Ovary (tissue), 9 donors: ENCODE results near the gene CALHM1. TPM values are rescaled to one million over a fixed set of nuclear protein-coding genes. Genes with fewer than 3 reads are reported as not detected.

ENCODE experiments used
- DNase-seq, 5 donors: peaks; one replicate each; pipeline ENCODE4 v3.0.0-alpha.2; 2019 to 2020
- H3K27ac ChIP-seq, 2 donors: fragments of 200-600 bp; one replicate each; pipeline versions ENCODE4 v1.5.1 to v1.8.0; 2019 to 2022
- H3K27me3 ChIP-seq: fragments of 200-600 bp; one replicate; pipeline ENCODE4 v1.8.0; 2022
- H3K36me3 ChIP-seq: fragments of 200-600 bp; sonication (generic); one replicate; pipeline ENCODE4 v1.5.1; 2019
- H3K4me1 ChIP-seq: one replicate; pipeline ENCODE4 v1.8.1; 2013; ENCODE audit warnings: mild to moderate bottlenecking, moderate library complexity; ENCODE audit not compliant: insufficient read depth
- H3K4me3 ChIP-seq: fragments of 200-600 bp; sonication (generic); one replicate; pipeline ENCODE4 v1.5.1; 2017
- H3K9me3 ChIP-seq, 2 donors: fragments of 200-600 bp in 1 of 2; sonication (generic) in 1 of 2; one replicate each; pipeline versions ENCODE4 v1.5.1 to v1.8.1; 2013 to 2019; ENCODE audit warnings: mild to moderate bottlenecking in 1 of 2, moderate library complexity in 1 of 2
- EP300 ChIP-seq: sonication (generic); formaldehyde crosslinking; IDR thresholded peaks from one replicate; pipeline ENCODE4 v1.6.1; 2017; ENCODE audit warnings: antibody characterized with exemption
- POLR2A ChIP-seq: fragments of 450-650 bp; IDR thresholded peaks from one replicate; pipeline ENCODE4 v1.6.1; 2017; ENCODE audit warnings: antibody characterized with exemption, mild to moderate bottlenecking, moderate library complexity
- WGBS, 3 donors: extraction: QIAGEN DNeasy Blood & Tissue Kit in 1 of 3; methylation state at CpG; one replicate each; pipeline versions ENCODE4 v1.1.5 to v1.1.7; 2013 to 2017; 5-methylcytosine and 5-hydroxymethylcytosine counted together
- intact Hi-C, 4 donors: fragments of 100-400 bp; cut with DNase I; formaldehyde crosslinking; loops; one replicate each; pipeline versions ENCODE4 v1.11.0 to v1.15.1; 2022 to 2023
- polyA plus RNA-seq, 2 donors: library from polyadenylated mRNA; stranded (reverse); fragments of 200-250 nt in 1 of 2; fragments of 350-450 nt in 1 of 2; fragmentation: Illumina TruSeq in 1 of 2; extraction: RNeasy Lipid Tissue Mini Kit (QIAGEN cat#74804) in 1 of 2; gene quantifications; one replicate each; pipeline ENCODE4 v1.2.3, GENCODE V29; 2013 to 2014
- total RNA-seq, 7 donors: library from RNA; depleted of rRNA in 2 of 7; stranded (reverse); fragments of >200 nt in 2 of 7; fragmentation: NEBNext Ultra II Directional in 3 of 7; extraction: Animal tissue kit (Norgen Biotek cat#: 25700) in 3 of 7; gene quantifications; one replicate each; pipeline versions ENCODE4 v1.1.0 to v1.2.4, GENCODE V29; 2016 to 2023
- TF ChIP-seq, protein P1 (sequence below), 3 donors: fragments of 450-650 bp in 2 of 3; fragments of 200-600 bp in 1 of 3; IDR thresholded peaks; one replicate each; pipeline versions ENCODE4 v1.5.1 to v1.8.0; 2016 to 2022; ENCODE audit warnings: antibody characterized with exemption in 3 of 3, mild to moderate bottlenecking in 1 of 3
- donor health status: DM: no; HTN: no; CAD: no; lungs with moderate emphysema.
- donor health status: DM: no; HTN: no; CAD: no.
- donor health status: Bipolar disorder and iron deficiency.
- donor health status: DM: yes; HTN: yes; CAD: no.
- donor health status: DM: no; HTN: no; CAD: no.
- donor health status: DM: yes; HTN: yes; CAD: no.

Gene CALHM1
- total and polyA plus RNA-seq, 9 donors, result not detected

DNA sequence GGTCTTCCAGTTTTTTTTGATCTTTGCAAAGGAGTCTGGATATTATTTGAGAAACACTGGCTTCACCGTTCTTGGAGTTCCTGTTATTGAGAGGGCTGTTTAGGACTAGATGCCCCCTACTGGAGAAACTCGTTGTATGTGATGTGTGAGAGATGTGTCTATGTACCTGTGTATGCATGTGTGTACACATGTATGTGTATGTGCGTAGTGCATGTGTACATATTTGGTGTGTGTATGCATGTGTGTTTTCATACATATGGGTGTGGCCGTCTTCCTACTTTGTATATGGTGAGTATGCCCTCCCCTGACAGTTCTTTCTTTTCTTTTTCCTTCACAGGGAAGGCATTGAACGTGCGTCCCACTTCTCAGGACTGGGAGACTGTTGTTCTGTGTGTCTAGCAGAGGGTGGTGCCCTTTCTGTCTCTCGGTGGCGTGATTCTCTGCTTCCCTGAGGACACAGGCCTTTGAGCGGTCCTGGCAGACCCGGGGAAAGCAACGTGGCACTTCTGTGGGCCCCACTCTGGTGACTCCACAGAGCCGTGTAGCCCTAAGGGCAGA, 23.4 kb upstream of the CALHM1 start:
- 55 to 62% (median 56%) methylated on average over 12 of the region's 12 CpGs for WGBS, 3 donors
- Histone ChIP-seq H3K27me3 (no peaks in the 10 kb centered on the region), H3K9me3 (no peaks in the 10 kb centered on the region), H3K4me1 (peaks cover 1% of the 10 kb centered on the region), H3K36me3 (no peaks in the 10 kb centered on the region), H3K4me3 (no peak overlapping the region), H3K27ac (no peak overlapping the region)
- DNase-seq, result no peak
- TF ChIP-seq EP300, result no peak
- TF ChIP-seq, protein P1, sequence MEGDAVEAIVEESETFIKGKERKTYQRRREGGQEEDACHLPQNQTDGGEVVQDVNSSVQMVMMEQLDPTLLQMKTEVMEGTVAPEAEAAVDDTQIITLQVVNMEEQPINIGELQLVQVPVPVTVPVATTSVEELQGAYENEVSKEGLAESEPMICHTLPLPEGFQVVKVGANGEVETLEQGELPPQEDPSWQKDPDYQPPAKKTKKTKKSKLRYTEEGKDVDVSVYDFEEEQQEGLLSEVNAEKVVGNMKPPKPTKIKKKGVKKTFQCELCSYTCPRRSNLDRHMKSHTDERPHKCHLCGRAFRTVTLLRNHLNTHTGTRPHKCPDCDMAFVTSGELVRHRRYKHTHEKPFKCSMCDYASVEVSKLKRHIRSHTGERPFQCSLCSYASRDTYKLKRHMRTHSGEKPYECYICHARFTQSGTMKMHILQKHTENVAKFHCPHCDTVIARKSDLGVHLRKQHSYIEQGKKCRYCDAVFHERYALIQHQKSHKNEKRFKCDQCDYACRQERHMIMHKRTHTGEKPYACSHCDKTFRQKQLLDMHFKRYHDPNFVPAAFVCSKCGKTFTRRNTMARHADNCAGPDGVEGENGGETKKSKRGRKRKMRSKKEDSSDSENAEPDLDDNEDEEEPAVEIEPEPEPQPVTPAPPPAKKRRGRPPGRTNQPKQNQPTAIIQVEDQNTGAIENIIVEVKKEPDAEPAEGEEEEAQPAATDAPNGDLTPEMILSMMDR (IDR thresholded peaks at IDR 0.05), result peak in 2 of 3 donors; percentile 64 to 71
- intact Hi-C loops, result no loop called here

DNA sequence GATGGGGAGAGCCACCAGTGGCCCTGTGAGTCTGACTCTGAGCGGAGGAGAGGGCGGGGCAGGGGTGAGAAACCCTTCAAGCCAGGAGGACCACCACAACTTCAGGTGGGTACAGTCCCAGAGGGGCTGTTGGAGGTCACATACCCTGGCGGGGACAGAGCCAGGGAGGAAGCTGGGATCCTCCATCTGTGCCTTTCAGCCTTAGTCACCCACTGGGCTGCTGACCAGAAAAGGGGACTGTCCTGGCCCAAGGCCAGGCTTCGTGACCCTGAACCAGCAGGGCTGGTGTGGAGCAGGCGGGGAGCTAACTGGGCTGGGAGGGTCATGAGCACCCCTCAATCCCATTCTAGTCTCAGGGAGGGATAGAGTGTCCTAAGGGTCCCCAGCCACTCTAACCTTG, 21.8 kb upstream of the CALHM1 start:
- Histone ChIP-seq H3K27ac (no peak overlapping the region), H3K36me3 (no peaks in the 10 kb centered on the region), H3K9me3 (no peaks in the 10 kb centered on the region), H3K4me3 (no peak overlapping the region), H3K4me1 (peaks cover 1% of the 10 kb centered on the region), H3K27me3 (no peaks in the 10 kb centered on the region)
- 58 to 66% (median 63%) methylated on average over 5 of the region's 5 CpGs for WGBS, 3 donors
- peak in 4 of 5 donors; percentile 40 to 65 (median 56) for DNase-seq
- intact Hi-C loops, result no loop called here
- TF ChIP-seq POLR2A (no peak), EP300 (no peak)
- TF ChIP-seq, protein P1 (IDR thresholded peaks at IDR 0.05), result no peak

DNA sequence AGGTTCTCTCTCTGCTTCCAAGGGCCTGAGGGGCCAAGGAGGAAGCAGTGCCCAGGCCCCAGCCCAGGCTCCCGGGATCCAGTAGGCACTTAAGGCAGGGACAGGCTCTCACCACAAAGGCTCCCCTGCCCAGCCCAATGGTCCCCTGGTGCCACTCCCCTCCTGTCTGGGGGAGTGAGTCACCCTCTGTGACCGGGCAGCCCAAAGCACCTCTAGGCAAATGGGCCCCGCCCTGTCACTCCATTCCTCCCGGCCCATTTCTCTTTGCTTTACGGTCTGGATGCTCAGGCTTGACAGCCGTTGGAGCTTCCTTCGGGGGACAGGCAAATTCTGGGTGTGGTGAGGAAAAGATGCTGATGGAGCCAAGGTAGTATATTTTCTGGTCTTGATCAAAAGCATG, 20.4 kb upstream of the CALHM1 start, which contains the start of gene CALHM3:
TSS of gene CALHM3 (minus strand) at position 106 of the 400 bp plus-strand sequence. CDS start 208 bp downstream, outside the sequence.
- Histone ChIP-seq H3K4me3 (no peak within 1 kb of the TSS), H3K27me3 (no peaks in the 10 kb centered on the region), H3K4me1 (peaks cover 1% of the 10 kb centered on the region), H3K9me3 (no peaks in the 10 kb centered on the region), H3K36me3 (no peaks in the 10 kb centered on the region), H3K27ac (no peak within 1 kb of the TSS)
- DNase-seq, result no peak
- intact Hi-C loops, result loop anchor here in 1 of 4 donors (2.0 kb wide), 1 partner anchor 60 kb away; no protein-coding TSS in a partner anchor
- TF ChIP-seq, protein P1 (IDR thresholded peaks at IDR 0.05), result no peak
- TF ChIP-seq POLR2A (no peak), EP300 (no peak)
- 70 to 81% (median 80%) methylated on average over 7 of the region's 7 CpGs for WGBS, 3 donors

DNA sequence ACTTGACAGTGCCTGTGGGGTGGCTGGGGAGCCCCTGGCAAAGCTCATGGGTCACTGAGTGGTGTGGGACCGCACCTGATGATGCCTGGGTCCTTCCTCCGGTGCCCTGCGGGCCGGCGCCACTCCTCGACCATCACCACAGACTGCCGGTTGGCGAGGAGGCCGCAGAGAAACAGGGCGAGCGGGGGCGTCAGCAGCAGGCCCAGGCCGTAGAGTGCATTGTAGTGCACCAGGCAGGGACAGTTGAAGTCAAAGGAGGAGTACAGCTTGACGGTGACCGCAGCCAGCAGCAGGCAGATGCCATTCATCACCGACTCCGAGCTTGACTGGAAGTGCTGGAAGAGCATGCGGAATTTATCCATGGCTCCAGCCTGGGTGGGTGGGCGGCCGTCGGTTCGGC, 20.0 kb upstream of the CALHM1 start:
- no peaks in the 10 kb centered on the region for H3K36me3 ChIP-seq
- H3K9me3 ChIP-seq, result no peaks in the 10 kb centered on the region
- peaks cover 1% of the 10 kb centered on the region for H3K4me1 ChIP-seq
- 90 to 92% (median 91%) methylated on average over 22 of the region's 22 CpGs for WGBS, 3 donors
- no peak for DNase-seq
- no peak overlapping the region for H3K27ac ChIP-seq
- intact Hi-C loops, result loop anchor here in 1 of 4 donors (2.0 kb wide), 1 partner anchor 60 kb away; no protein-coding TSS in a partner anchor
- TF ChIP-seq EP300 (no peak), POLR2A (no peak)
- TF ChIP-seq, protein P1 (IDR thresholded peaks at IDR 0.05), result no peak
- no peak overlapping the region for H3K4me3 ChIP-seq
- H3K27me3 ChIP-seq, result no peaks in the 10 kb centered on the region
